Vagina (tissue), 2 donors: ENCODE results near the gene ETS2.

Source experiments
- POLR2A ChIP-seq, 2 donors: fragments of 450-650 bp; IDR thresholded peaks; one replicate each; pipeline ENCODE4 v1.6.1; 2017; ENCODE audit warnings: antibody characterized with exemption in 2 of 2, mild to moderate bottlenecking in 2 of 2, moderate library complexity in 2 of 2
- TF ChIP-seq, protein P1 (sequence below), 3 experiments: fragments of 450-650 bp in 2 of 3; fragments of 200-600 bp in 1 of 3; sonication (generic) in 1 of 3; IDR thresholded peaks; one replicate each; pipeline ENCODE4 v1.5.1; 2017 to 2019; ENCODE audit warnings: antibody characterized with exemption in 3 of 3, mild to moderate bottlenecking in 2 of 3, moderate library complexity in 2 of 3

DNA sequence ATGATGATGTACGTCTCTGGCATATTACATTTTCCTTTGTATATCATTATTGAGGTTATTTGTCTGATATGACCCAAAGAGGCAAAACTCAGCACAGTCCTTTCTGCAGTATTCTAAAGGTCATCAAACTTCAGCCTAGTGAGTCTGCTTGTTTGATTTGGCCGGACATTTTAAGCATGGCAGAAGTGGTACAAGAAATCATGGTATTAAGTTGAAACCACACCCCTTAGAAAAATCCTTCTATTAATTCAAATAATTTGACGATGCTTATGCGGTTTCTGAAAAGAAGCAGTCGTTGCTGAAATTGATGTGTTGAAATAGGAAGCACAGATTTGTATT, 5.1 kb downstream of the ETS2 start:
- TF ChIP-seq, protein P1, sequence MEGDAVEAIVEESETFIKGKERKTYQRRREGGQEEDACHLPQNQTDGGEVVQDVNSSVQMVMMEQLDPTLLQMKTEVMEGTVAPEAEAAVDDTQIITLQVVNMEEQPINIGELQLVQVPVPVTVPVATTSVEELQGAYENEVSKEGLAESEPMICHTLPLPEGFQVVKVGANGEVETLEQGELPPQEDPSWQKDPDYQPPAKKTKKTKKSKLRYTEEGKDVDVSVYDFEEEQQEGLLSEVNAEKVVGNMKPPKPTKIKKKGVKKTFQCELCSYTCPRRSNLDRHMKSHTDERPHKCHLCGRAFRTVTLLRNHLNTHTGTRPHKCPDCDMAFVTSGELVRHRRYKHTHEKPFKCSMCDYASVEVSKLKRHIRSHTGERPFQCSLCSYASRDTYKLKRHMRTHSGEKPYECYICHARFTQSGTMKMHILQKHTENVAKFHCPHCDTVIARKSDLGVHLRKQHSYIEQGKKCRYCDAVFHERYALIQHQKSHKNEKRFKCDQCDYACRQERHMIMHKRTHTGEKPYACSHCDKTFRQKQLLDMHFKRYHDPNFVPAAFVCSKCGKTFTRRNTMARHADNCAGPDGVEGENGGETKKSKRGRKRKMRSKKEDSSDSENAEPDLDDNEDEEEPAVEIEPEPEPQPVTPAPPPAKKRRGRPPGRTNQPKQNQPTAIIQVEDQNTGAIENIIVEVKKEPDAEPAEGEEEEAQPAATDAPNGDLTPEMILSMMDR (IDR thresholded peaks at IDR 0.05), result no peak
- no peak for TF ChIP-seq POLR2A (IDR thresholded peaks at IDR 0.05)
